ENCODE results near the gene ARHGAP26.
"Not testable (repeated sequence)": the region's sequence is repeated elsewhere in the genome, so short reads cannot be mapped to it uniquely, and the experiment has no call there.

DNA sequence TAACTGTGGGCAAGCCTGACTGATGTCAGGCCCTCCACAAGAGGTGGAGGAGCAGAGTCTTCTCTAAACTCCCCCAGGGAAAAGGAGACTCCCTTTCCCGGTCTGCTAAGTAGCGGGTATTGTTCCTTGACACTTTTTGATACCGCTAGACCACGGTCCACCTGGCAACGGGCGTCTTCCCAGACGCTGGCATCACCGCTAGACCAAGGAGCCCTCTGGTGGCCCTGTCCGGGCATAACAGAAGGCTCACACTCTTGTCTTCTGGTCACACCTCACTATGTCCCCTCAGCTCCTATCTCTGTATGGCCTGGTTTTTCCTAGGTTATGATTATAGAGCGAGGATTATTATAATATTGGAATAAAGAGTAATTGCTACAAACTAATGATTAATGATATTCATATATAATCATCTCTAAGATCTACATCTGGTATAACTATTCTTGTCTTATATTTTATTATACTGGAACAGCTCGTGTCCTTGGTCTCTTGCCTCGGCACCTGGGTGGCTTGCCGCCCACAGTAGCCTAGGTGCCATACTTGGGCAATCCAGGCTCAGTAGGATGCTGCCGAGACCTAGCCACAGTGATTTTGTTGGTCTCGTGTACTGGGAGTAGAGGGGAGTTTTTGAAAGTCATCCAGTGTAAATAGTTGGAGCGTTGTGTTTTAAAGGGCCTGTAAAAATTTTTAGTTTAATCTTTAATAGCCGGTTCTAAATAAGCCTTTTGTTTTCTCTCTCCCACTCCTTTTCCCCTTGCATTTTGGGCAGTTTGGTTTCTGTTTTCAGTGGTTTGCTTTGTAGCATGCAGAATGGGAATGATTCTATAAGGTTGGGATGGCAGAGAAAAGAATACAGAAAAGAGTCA, 195.3 kb downstream of the ARHGAP26 start:
- TF ChIP-seq, protein P1, sequence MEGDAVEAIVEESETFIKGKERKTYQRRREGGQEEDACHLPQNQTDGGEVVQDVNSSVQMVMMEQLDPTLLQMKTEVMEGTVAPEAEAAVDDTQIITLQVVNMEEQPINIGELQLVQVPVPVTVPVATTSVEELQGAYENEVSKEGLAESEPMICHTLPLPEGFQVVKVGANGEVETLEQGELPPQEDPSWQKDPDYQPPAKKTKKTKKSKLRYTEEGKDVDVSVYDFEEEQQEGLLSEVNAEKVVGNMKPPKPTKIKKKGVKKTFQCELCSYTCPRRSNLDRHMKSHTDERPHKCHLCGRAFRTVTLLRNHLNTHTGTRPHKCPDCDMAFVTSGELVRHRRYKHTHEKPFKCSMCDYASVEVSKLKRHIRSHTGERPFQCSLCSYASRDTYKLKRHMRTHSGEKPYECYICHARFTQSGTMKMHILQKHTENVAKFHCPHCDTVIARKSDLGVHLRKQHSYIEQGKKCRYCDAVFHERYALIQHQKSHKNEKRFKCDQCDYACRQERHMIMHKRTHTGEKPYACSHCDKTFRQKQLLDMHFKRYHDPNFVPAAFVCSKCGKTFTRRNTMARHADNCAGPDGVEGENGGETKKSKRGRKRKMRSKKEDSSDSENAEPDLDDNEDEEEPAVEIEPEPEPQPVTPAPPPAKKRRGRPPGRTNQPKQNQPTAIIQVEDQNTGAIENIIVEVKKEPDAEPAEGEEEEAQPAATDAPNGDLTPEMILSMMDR (IDR thresholded peaks at IDR 0.05): peak in 1 of 3 donors; percentile 28
- TF ChIP-seq POLR2A (IDR thresholded peaks at IDR 0.05): not testable (repeated sequence)
